Uterus (tissue), 4 donors: ENCODE data around the gene AP2M1. TPM values are rescaled to one million over a fixed set of nuclear protein-coding genes. Genes with fewer than 3 reads are reported as not detected.

Experiments
- DNase-seq, 2 donors: peaks; one replicate each; pipeline ENCODE4 v3.0.0-alpha.2; 2019 to 2020
- H3K27ac ChIP-seq, 2 donors: fragments of 200-600 bp; sonication (generic); 1 replicate in 1 of 2; 2 replicates in 1 of 2; pipeline ENCODE4 v1.5.1; 2016 to 2018
- H3K27me3 ChIP-seq, 2 donors: fragments of 200-600 bp; sonication (generic); one replicate each; pipeline ENCODE4 v1.5.1; 2018 to 2019; ENCODE audit warnings: control low read depth in 1 of 2
- H3K36me3 ChIP-seq, 2 donors: fragments of 200-600 bp; sonication (generic); one replicate each; pipeline ENCODE4 v1.5.1; 2019; ENCODE audit warnings: control low read depth in 1 of 2
- H3K4me1 ChIP-seq, 2 donors: fragments of 200-600 bp; sonication (generic); one replicate each; pipeline ENCODE4 v1.5.1; 2018 to 2019; ENCODE audit warnings: control low read depth in 1 of 2
- H3K4me3 ChIP-seq, 2 donors: fragments of 200-600 bp; sonication (generic); 1 replicate in 1 of 2; 2 replicates in 1 of 2; pipeline ENCODE4 v1.5.1; 2018 to 2019; ENCODE audit warnings: mild to moderate bottlenecking in 1 of 2
- H3K9me3 ChIP-seq, 2 donors: fragments of 200-600 bp; sonication (generic); one replicate each; pipeline ENCODE4 v1.5.1; 2019; ENCODE audit warnings: control low read depth in 1 of 2
- CTCF ChIP-seq, 4 experiments: fragments of 200-600 bp in 2 of 4; fragments of 450-650 bp in 2 of 4; sonication (generic) in 2 of 4; IDR thresholded peaks; one replicate each; pipeline ENCODE4 v1.5.1; 2016 to 2019; ENCODE audit warnings: antibody characterized with exemption in 4 of 4, mild to moderate bottlenecking in 2 of 4, moderate library complexity in 1 of 4
- POLR2A ChIP-seq, 2 donors: fragments of 450-650 bp; IDR thresholded peaks; one replicate each; pipeline ENCODE4 v1.6.1; 2016; ENCODE audit warnings: antibody characterized with exemption in 2 of 2, mild to moderate bottlenecking in 1 of 2, moderate library complexity in 1 of 2
- intact Hi-C: fragments of 100-400 bp; cut with DNase I; formaldehyde crosslinking; loops from one replicate; pipeline ENCODE4 v1.15.1; 2023; ENCODE audit warnings: low total_unique reads
- total RNA-seq, 4 donors: library from RNA; depleted of rRNA in 3 of 4; stranded (reverse); fragments of >200 nt in 3 of 4; gene quantifications; one replicate each; pipeline versions ENCODE4 v1.1.0 to v1.2.4, GENCODE V29; 2014 to 2023
- donor health status: DM: yes; HTN: yes; CAD: no.

AP2M1 gene
- total RNA-seq, 4 donors from 2014 or later, result 81.8 to 248 (median 172) TPM

- intact Hi-C loops, result no loop called here
Measured at GRCh38 chr3:184164648-184165330, 9.9 kb upstream of the AP2M1 start.

DNA sequence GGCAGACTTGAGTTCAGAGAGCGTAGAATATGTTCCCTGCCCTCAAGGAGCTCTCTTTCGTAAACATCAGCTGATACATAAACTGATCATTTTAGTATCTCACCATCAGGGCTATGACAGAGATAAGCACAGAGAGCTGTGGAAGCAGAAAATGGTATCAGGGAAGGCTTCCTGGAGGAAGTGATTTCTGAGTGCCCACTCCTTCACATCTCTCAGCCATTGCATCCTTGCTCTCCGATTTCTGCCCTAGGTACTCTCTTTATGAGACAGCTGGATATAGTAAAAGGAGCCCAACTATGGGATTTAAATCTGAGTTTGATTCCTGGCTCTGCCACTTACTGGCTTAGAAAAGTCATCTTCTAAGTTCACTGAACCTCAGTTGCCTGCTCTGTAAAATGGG, 9.1 kb upstream of the AP2M1 start:
- H3K36me3 ChIP-seq, result no peaks in the 10 kb centered on the region
- no peak overlapping the region for H3K27ac ChIP-seq
- no peak overlapping the region for H3K4me3 ChIP-seq
- no peaks in the 10 kb centered on the region for H3K27me3 ChIP-seq
- TF ChIP-seq CTCF (IDR thresholded peaks at IDR 0.05) (no peak), POLR2A (IDR thresholded peaks at IDR 0.05) (no peak)
- no peaks in the 10 kb centered on the region for H3K9me3 ChIP-seq
- H3K4me1 ChIP-seq, result peaks cover 0 to 7% of the 10 kb centered on the region in 2 donors
- no peak for DNase-seq
- intact Hi-C loops, result no loop called here

More at GRCh38 chr3:184164648-184165330, 9.9 kb upstream of the AP2M1 start:
- no peak overlapping the region for H3K27ac ChIP-seq
- peaks cover 0 to 10% of the 10 kb centered on the region in 2 donors for H3K4me1 ChIP-seq
- TF ChIP-seq POLR2A (IDR thresholded peaks at IDR 0.05) (no peak), CTCF (IDR thresholded peaks at IDR 0.05) (no peak)
- H3K9me3 ChIP-seq, result no peaks in the 10 kb centered on the region
- no peaks in the 10 kb centered on the region for H3K27me3 ChIP-seq
- DNase-seq, result no peak
- H3K36me3 ChIP-seq, result no peaks in the 10 kb centered on the region
- H3K4me3 ChIP-seq, result no peak overlapping the region

DNA sequence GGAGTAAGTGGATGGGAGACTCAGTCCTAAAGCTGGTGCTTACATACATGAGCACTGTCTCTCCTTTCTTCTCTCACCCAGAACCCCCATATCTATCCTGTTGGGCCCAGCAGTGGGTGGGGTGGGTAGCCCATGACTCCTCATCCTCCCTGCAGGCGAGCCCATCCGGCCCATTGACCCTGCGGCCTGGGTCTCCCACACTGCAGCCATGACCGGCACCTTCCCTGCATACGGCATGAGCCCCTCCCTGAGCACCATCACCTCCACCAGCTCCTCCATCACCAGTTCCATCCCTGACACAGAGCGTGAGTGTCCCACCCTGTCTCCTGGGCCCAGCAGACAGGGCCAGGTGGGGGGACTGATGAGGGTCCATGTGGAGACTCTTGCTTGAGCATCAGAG, 8.0 kb upstream of the AP2M1 start:
- intact Hi-C loops, result no loop called here
- H3K27ac ChIP-seq, result no peak overlapping the region
- H3K27me3 ChIP-seq, result no peaks in the 10 kb centered on the region
- DNase-seq, result no peak
- H3K4me3 ChIP-seq, result no peak overlapping the region
- H3K36me3 ChIP-seq, result no peaks in the 10 kb centered on the region
- no peaks in the 10 kb centered on the region for H3K9me3 ChIP-seq
- H3K4me1 ChIP-seq, result no peaks in the 10 kb centered on the region
- TF ChIP-seq CTCF (IDR thresholded peaks at IDR 0.05) (no peak), POLR2A (IDR thresholded peaks at IDR 0.05) (no peak)

- Histone ChIP-seq H3K27ac (peak overlapping the region; percentile 23 to 80), H3K9me3 (no peaks in the 10 kb centered on the region), H3K27me3 (no peaks in the 10 kb centered on the region), H3K36me3 (no peaks in the 10 kb centered on the region), H3K4me1 (no peaks in the 10 kb centered on the region), H3K4me3 (no peak overlapping the region)
- TF ChIP-seq POLR2A (IDR thresholded peaks at IDR 0.05), result no peak
- no peak for TF ChIP-seq CTCF (IDR thresholded peaks at IDR 0.05)
- intact Hi-C loops, result no loop called here
- no peak for DNase-seq
Measured at GRCh38 chr3:184167786-184168185, 6.9 kb upstream of the AP2M1 start.

GRCh38 chr3:184168363-184169120, 6.1 kb upstream of the AP2M1 start:
- peak in 1 of 2 donors; percentile 47 for DNase-seq
- intact Hi-C loops, result no loop called here
- Histone ChIP-seq H3K27ac (peak overlapping the region; percentile 23 to 80), H3K27me3 (no peaks in the 10 kb centered on the region), H3K4me1 (no peaks in the 10 kb centered on the region), H3K4me3 (no peak overlapping the region), H3K9me3 (no peaks in the 10 kb centered on the region), H3K36me3 (no peaks in the 10 kb centered on the region)
- TF ChIP-seq CTCF (IDR thresholded peaks at IDR 0.05), result no peak
- no peak for TF ChIP-seq POLR2A (IDR thresholded peaks at IDR 0.05)
